Gastrocnemius medialis (tissue), 4 donors: ENCODE results near the gene BMERB1.

ENCODE experiments used
- CTCF ChIP-seq, 5 experiments: fragments of 450-650 bp in 3 of 5; fragments of 200-600 bp in 2 of 5; sonication (generic) in 2 of 5; IDR thresholded peaks in 4 of 5; conservative IDR thresholded peaks in 1 of 5; 1 replicate in 4 of 5; 2 replicates in 1 of 5; pipeline ENCODE4 v1.5.1; 2016 to 2019; ENCODE audit warnings: antibody characterized with exemption in 5 of 5, mild to moderate bottlenecking in 3 of 5, moderate library complexity in 3 of 5
- POLR2A ChIP-seq, 2 donors: fragments of 450-650 bp; IDR thresholded peaks; one replicate each; pipeline ENCODE4 v1.6.1; 2017; ENCODE audit warnings: antibody characterized with exemption in 2 of 2, mild to moderate bottlenecking in 2 of 2, moderate library complexity in 2 of 2

- TF ChIP-seq CTCF (IDR thresholded peaks at IDR 0.05 in 4 of 5, conservative IDR thresholded peaks at IDR 0.05 in 1 of 5) (no peak), POLR2A (IDR thresholded peaks at IDR 0.05) (no peak)
Measured at GRCh38 chr16:15483857-15484256, 49.5 kb downstream of the BMERB1 start.
